OCI-LY7 (cell line): ENCODE data around the gene COLQ.

Source experiments
- EZH2phosphoT487 ChIP-seq: fragments of 200-600 bp; sonication (generic); IDR thresholded peaks from 2 replicates; pipeline ENCODE4 v1.6.1; 2018; ENCODE audit warnings: low read depth, borderline replicate concordance, mild to moderate bottlenecking, mixed run types, antibody characterized with exemption, low read length, moderate library complexity, mixed read lengths
- TF ChIP-seq, protein P1 (sequence below): fragments of 200-600 bp; sonication (generic); conservative IDR thresholded peaks from 2 replicates; pipeline ENCODE4 v1.5.1; 2014; ENCODE audit warnings: mild to moderate bottlenecking, antibody characterized with exemption, low read length, moderate library complexity, mixed read lengths

DNA sequence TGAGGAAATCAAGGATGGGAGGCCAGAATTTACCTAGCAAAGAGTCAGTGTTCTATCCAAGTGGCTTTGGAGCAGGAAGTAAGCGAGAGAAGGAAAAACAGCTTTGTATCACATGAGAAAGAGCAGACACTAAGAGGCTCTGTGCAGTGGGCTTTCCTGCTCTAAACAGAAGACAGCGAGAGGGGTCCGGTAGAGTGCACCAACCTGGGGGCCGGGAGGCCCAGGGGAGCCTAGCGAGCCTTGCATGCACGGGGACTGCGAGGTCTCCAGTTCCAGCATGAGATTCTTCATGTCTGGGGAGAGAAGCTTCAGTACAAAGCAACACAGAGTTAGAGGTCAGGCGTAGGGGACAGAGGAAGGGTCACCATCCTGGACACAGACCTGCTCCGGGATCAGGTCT, 33.5 kb downstream of the COLQ start:
- TF ChIP-seq, protein P1, sequence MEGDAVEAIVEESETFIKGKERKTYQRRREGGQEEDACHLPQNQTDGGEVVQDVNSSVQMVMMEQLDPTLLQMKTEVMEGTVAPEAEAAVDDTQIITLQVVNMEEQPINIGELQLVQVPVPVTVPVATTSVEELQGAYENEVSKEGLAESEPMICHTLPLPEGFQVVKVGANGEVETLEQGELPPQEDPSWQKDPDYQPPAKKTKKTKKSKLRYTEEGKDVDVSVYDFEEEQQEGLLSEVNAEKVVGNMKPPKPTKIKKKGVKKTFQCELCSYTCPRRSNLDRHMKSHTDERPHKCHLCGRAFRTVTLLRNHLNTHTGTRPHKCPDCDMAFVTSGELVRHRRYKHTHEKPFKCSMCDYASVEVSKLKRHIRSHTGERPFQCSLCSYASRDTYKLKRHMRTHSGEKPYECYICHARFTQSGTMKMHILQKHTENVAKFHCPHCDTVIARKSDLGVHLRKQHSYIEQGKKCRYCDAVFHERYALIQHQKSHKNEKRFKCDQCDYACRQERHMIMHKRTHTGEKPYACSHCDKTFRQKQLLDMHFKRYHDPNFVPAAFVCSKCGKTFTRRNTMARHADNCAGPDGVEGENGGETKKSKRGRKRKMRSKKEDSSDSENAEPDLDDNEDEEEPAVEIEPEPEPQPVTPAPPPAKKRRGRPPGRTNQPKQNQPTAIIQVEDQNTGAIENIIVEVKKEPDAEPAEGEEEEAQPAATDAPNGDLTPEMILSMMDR = no peak
- TF ChIP-seq EZH2phosphoT487 = no peak
